ENCODE data around the gene PGAP1. TPM values are rescaled to one million over a fixed set of nuclear protein-coding genes. Genes with fewer than 3 reads are reported as not detected.

PGAP1 gene
- polyA plus RNA-seq, 1 of the 3 experiments (the other 2 are of a cell fraction), result 3.4 TPM

DNA sequence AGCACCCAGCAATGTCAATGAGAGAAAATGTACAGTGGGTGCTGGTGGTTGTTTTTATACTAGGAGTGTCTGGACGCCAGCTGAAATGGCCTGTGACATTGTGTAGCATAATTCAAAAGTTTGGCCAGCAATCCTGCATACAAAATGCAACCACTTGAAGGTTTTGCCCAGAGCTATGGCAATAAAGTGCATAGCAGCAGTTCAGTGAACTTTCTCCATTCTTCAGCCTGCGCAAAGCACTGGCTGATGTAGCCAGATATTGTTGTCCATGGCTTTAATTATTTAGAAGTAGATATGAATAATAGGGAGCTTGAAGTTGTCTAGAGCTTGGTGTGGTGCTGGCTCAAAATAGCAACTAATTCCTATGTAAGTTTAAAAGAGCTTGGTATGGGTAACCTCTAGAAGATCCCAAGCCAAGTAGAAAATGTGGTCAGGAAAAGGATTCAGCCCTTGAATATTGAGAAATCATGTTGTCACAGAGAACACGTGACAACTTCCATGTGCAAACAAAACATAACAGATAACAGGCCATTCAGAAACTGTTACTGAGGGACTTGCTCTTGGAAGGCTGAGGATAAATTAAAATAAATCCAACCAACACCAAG is 33.3 kb upstream of the PGAP1 start:
- DNase-seq, result no peak
- H3F3A ChIP-seq (replicated peaks; ENCODE audit: insufficient read depth), result no peaks in the 10 kb centered on the region
- WGBS (ENCODE audit: low lambda C conversion rate), result 91% methylated on average over 3 of the region's 3 CpGs
- H3K79me2 ChIP-seq (ENCODE audit: insufficient read depth), result no peaks in the 10 kb centered on the region
- H3K9ac ChIP-seq, result no peak overlapping the region
- CTCF ChIA-PET, result interaction anchor here (0.6 to 1.6 kb wide), 2 partner anchors 12 to 625 kb away, joined by 3 read pairs; no protein-coding TSS in a partner anchor
- no peaks in the 10 kb centered on the region for H3K4me1 ChIP-seq (ENCODE audit: control insufficient read depth in 1 of 2, insufficient read depth in 2 of 2, low read depth in 1 of 2, low read length in 1 of 2)
- no peaks in the 10 kb centered on the region for H3K27me3 ChIP-seq (ENCODE audit: insufficient read depth)
- POLR2A ChIA-PET, result no interaction called here
- H3K27ac ChIP-seq (ENCODE audit: low read depth in 2 of 2, low read length in 1 of 2), result no peak overlapping the region
- no peak overlapping the region for H3K4me2 ChIP-seq
- H3K4me3 ChIP-seq (ENCODE audit: low read depth in 2 of 2, low read length in 1 of 2), result no peak overlapping the region
- H4K20me1 ChIP-seq (ENCODE audit: insufficient read depth), result no peaks in the 10 kb centered on the region
- H3K9me3 ChIP-seq, result no peaks in the 10 kb centered on the region
- no peak for TF ChIP-seq RFX5 (IDR thresholded peaks at IDR 0.05; ENCODE audit: low read length)
- TF ChIP-seq FOSL2 (IDR thresholded peaks at IDR 0.05; ENCODE audit: borderline replicate concordance, low read depth), result no peak
- no peak for TF ChIP-seq MEF2A (IDR thresholded peaks at IDR 0.05; ENCODE audit: borderline replicate concordance, low read depth)
- no peak for TF ChIP-seq ELF1 (IDR thresholded peaks at IDR 0.05)
- no peak for TF ChIP-seq RCOR1 (IDR thresholded peaks at IDR 0.05; ENCODE audit: low read length)
- no peak for TF ChIP-seq NRF1 (IDR thresholded peaks at IDR 0.05; ENCODE audit: low read depth, low read length)
- no peak for TF ChIP-seq MXI1 (IDR thresholded peaks at IDR 0.05; ENCODE audit: low read depth, low read length)
- no peak for TF ChIP-seq JUND (IDR thresholded peaks at IDR 0.05)
- TF ChIP-seq REST (IDR thresholded peaks at IDR 0.05; ENCODE audit: low read depth, low read length), result no peak
- TF ChIP-seq, protein P1, sequence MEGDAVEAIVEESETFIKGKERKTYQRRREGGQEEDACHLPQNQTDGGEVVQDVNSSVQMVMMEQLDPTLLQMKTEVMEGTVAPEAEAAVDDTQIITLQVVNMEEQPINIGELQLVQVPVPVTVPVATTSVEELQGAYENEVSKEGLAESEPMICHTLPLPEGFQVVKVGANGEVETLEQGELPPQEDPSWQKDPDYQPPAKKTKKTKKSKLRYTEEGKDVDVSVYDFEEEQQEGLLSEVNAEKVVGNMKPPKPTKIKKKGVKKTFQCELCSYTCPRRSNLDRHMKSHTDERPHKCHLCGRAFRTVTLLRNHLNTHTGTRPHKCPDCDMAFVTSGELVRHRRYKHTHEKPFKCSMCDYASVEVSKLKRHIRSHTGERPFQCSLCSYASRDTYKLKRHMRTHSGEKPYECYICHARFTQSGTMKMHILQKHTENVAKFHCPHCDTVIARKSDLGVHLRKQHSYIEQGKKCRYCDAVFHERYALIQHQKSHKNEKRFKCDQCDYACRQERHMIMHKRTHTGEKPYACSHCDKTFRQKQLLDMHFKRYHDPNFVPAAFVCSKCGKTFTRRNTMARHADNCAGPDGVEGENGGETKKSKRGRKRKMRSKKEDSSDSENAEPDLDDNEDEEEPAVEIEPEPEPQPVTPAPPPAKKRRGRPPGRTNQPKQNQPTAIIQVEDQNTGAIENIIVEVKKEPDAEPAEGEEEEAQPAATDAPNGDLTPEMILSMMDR (IDR thresholded peaks at IDR 0.05), result no peak
- TF ChIP-seq, protein P2, sequence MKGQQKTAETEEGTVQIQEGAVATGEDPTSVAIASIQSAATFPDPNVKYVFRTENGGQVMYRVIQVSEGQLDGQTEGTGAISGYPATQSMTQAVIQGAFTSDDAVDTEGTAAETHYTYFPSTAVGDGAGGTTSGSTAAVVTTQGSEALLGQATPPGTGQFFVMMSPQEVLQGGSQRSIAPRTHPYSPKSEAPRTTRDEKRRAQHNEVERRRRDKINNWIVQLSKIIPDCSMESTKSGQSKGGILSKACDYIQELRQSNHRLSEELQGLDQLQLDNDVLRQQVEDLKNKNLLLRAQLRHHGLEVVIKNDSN (IDR thresholded peaks at IDR 0.05; ENCODE audit: borderline replicate concordance, low read depth), result no peak
- no peak for TF ChIP-seq MAX (IDR thresholded peaks at IDR 0.05; ENCODE audit: low read depth)
- TF ChIP-seq CHD2 (IDR thresholded peaks at IDR 0.05; ENCODE audit: low read length, partially characterized antibody), result no peak
- no peak for TF ChIP-seq GATA2 (CRISPR knock-in tag; IDR thresholded peaks at IDR 0.05)
- TF ChIP-seq FOXJ3 (CRISPR knock-in tag; IDR thresholded peaks at IDR 0.05), result no peak
- TF ChIP-seq POLR2AphosphoS5 (IDR thresholded peaks at IDR 0.05; ENCODE audit: low read depth, low read length), result no peak
- TF ChIP-seq FOXM1 (IDR thresholded peaks at IDR 0.05; ENCODE audit: low read depth), result no peak
- TF ChIP-seq RAD21 (IDR thresholded peaks at IDR 0.05; ENCODE audit: low read length), result no peak
- H3K9me2 ChIP-seq, result no peaks in the 10 kb centered on the region
- no peaks in the 10 kb centered on the region for H3K36me3 ChIP-seq (replicated peaks in 1 of 2; ENCODE audit: control insufficient read depth in 1 of 2, insufficient read depth in 2 of 2, low read length in 1 of 2)
- no peak overlapping the region for H2AFZ ChIP-seq (ENCODE audit: low read depth)
